OCI-LY7 (cell line): ENCODE data around the gene DEXI. TPM values are rescaled to one million over a fixed set of nuclear protein-coding genes. Genes with fewer than 3 reads are reported as not detected.

ENCODE experiments used
- BruUV-seq: library from RNA; stranded (reverse); fragments of 400-500 nt; replicated peaks from 2 replicates; lab custom pipeline; 2021; lab: Mats Ljungman, UMichigan
- CTCF ChIA-PET: fragments of 300-600 bp; sonication (Branson Sonifier 250); formaldehyde crosslinking; loops from one replicate; lab custom pipeline; 2022; ENCODE audit warnings: antibody characterized with exemption; ENCODE audit not compliant: unreplicated experiment; lab: Charles Lee
- POLR2A ChIA-PET: fragments of 300-600 bp; sonication (Branson Sonifier 250); formaldehyde crosslinking; loops from one replicate; lab custom pipeline; 2022; ENCODE audit warnings: antibody characterized with exemption; lab: Charles Lee
- DNase-seq: peaks from one replicate; pipeline ENCODE4 v3.0.0-alpha.2; 2015; ENCODE audit warnings: low spot score
- H2AFZ ChIP-seq: fragments of 200-600 bp; sonication (generic), shearing (Covaris generic); 2 replicates; pipeline ENCODE4 v1.6.1; 2014; ENCODE audit warnings: mild to moderate bottlenecking, antibody characterized with exemption, low read length, moderate library complexity
- H3K27ac ChIP-seq: fragments of 200-600 bp; sonication (generic); 2 replicates; pipeline ENCODE4 v1.5.1; 2014; ENCODE audit warnings: mixed run types, low read depth, mild to moderate bottlenecking, moderate library complexity, low read length, inconsistent platforms; ENCODE audit not compliant: poor library complexity, severe bottlenecking
- H3K36me3 ChIP-seq: fragments of 200-600 bp; sonication (generic); 2 replicates; pipeline ENCODE4 v1.6.1; 2014; ENCODE audit warnings: mild to moderate bottlenecking, antibody characterized with exemption, low read length, moderate library complexity, mixed read lengths; ENCODE audit not compliant: insufficient read depth
- H3K4me1 ChIP-seq: fragments of 200-600 bp; sonication (generic); 2 replicates; pipeline ENCODE4 v1.5.1; 2014; ENCODE audit warnings: mild to moderate bottlenecking, low read length; ENCODE audit not compliant: insufficient read depth, poor library complexity, severe bottlenecking
- H3K4me2 ChIP-seq: fragments of 200-600 bp; sonication (generic); 2 replicates; pipeline ENCODE4 v1.6.1; 2014; ENCODE audit warnings: mild to moderate bottlenecking, low read length
- H3K4me3 ChIP-seq: fragments of 200-600 bp; sonication (generic); 2 replicates; pipeline ENCODE4 v1.5.1; 2014; ENCODE audit warnings: mild to moderate bottlenecking, low read depth, low read length; ENCODE audit not compliant: poor library complexity, severe bottlenecking
- H3K79me2 ChIP-seq: fragments of 200-600 bp; sonication (generic); 2 replicates; pipeline ENCODE4 v1.6.1; 2016; ENCODE audit warnings: low read depth, mild to moderate bottlenecking, low read length, moderate library complexity, mixed read lengths; ENCODE audit not compliant: insufficient read depth
- H3K9me2 ChIP-seq: fragments of 200-600 bp; sonication (generic); 2 replicates; pipeline ENCODE4 v1.6.1; 2016; ENCODE audit warnings: mild to moderate bottlenecking, low read length, mixed read lengths; ENCODE audit not compliant: insufficient read depth
- H3K9me3 ChIP-seq: fragments of 200-600 bp; sonication (generic); 2 replicates; pipeline ENCODE4 v1.6.1; 2014; ENCODE audit warnings: mild to moderate bottlenecking, mixed run types, low read length, mixed read lengths
- H4K20me1 ChIP-seq: fragments of 200-600 bp; sonication (generic); 2 replicates; pipeline ENCODE4 v1.6.1; 2014; ENCODE audit warnings: mild to moderate bottlenecking, antibody characterized with exemption, low read length, moderate library complexity, mixed read lengths; ENCODE audit not compliant: insufficient read depth
- CTCF ChIP-seq: fragments of 200-600 bp; sonication (generic); conservative IDR thresholded peaks from 2 replicates; pipeline ENCODE4 v1.5.1; 2014; ENCODE audit warnings: mild to moderate bottlenecking, antibody characterized with exemption, low read length, moderate library complexity, mixed read lengths
- EZH2phosphoT487 ChIP-seq: fragments of 200-600 bp; sonication (generic); IDR thresholded peaks from 2 replicates; pipeline ENCODE4 v1.6.1; 2018; ENCODE audit warnings: low read depth, borderline replicate concordance, mild to moderate bottlenecking, mixed run types, antibody characterized with exemption, low read length, moderate library complexity, mixed read lengths
- intact Hi-C: fragments of 100-400 bp; cut with micrococcal nuclease; formaldehyde crosslinking; loops from one replicate; pipeline ENCODE4 v1.10.0; 2022; ENCODE audit not compliant: unreplicated experiment
- total RNA-seq, 2 experiments: library from RNA; depleted of rRNA in 1 of 2; stranded (reverse); fragments of >200 nt in 1 of 2; shearing (Covaris generic) in 1 of 2; gene quantifications; 2 replicates each; pipeline ENCODE4 v1.2.3, GENCODE V29; 2014 to 2022

The DEXI gene
- total RNA-seq, 2 experiments from 2014 or later = 15.1 to 17.6 TPM

GRCh38 chr16:10989559-10989958 is 47.3 kb upstream of the DEXI start:
- Histone ChIP-seq H4K20me1 (0 out of 2 replicates have a peak, but pooled peaks cover 3% of the 10 kb centered on the region), H3K4me1 (no peaks in the 10 kb centered on the region), H2AFZ (no peak overlapping the region), H3K79me2 (no peaks in the 10 kb centered on the region), H3K27ac (no peak overlapping the region), H3K9me3 (no peaks in the 10 kb centered on the region), H3K9me2 (no peaks in the 10 kb centered on the region), H3K4me2 (no peak overlapping the region), H3K36me3 (peaks cover 78% of the 10 kb centered on the region), H3K4me3 (no peak overlapping the region)
- DNase-seq = no peak
- ChIA-PET CTCF (no interaction called here), POLR2A (no interaction called here)
- no peak for TF ChIP-seq EZH2phosphoT487
- TF ChIP-seq CTCF = no peak
- intact Hi-C loops = no loop called here
- BruUV-seq = no TSS peak

- H3K9me3 ChIP-seq = no peaks in the 10 kb centered on the region
- intact Hi-C loops = no loop called here
- H4K20me1 ChIP-seq = 0 out of 2 replicates have a peak, but pooled peaks cover 3% of the 10 kb centered on the region
- peak; percentile 42 for TF ChIP-seq CTCF
- no peak for TF ChIP-seq EZH2phosphoT487
- H3K4me2 ChIP-seq = no peak overlapping the region
- no TSS peak for BruUV-seq
- H2AFZ ChIP-seq = no peak overlapping the region
- H3K4me1 ChIP-seq = no peaks in the 10 kb centered on the region
- POLR2A ChIA-PET = no interaction called here
- CTCF ChIA-PET = no interaction called here
- H3K4me3 ChIP-seq = no peak overlapping the region
- H3K36me3 ChIP-seq = peaks cover 80% of the 10 kb centered on the region
- no peak overlapping the region for H3K27ac ChIP-seq
- H3K79me2 ChIP-seq = no peaks in the 10 kb centered on the region
- no peaks in the 10 kb centered on the region for H3K9me2 ChIP-seq
- no peak for DNase-seq
Observed at GRCh38 chr16:10988879-10989278, 46.6 kb upstream of the DEXI start.

- peak; percentile 32 for DNase-seq
- Histone ChIP-seq H4K20me1 (0 out of 2 replicates have a peak, but pooled peaks cover 3% of the 10 kb centered on the region), H3K9me2 (no peaks in the 10 kb centered on the region), H2AFZ (no peak overlapping the region), H3K27ac (no peak overlapping the region), H3K36me3 (peaks cover 79% of the 10 kb centered on the region), H3K4me1 (peaks cover 3% of the 10 kb centered on the region), H3K9me3 (no peaks in the 10 kb centered on the region), H3K79me2 (no peaks in the 10 kb centered on the region), H3K4me2 (no peak overlapping the region), H3K4me3 (no peak overlapping the region)
- intact Hi-C loops = no loop called here
- POLR2A ChIA-PET = no interaction called here
- no TSS peak for BruUV-seq
- TF ChIP-seq CTCF (peak; percentile 70), EZH2phosphoT487 (no peak)
- CTCF ChIA-PET = no interaction called here
Observed at GRCh38 chr16:10988164-10988803, 46.0 kb upstream of the DEXI start.
